ENCODE results near the gene MTX3. TPM values are rescaled to one million over a fixed set of nuclear protein-coding genes. Genes with fewer than 3 reads are reported as not detected.
A peak's percentile ranks its signal among the peaks of the same experiment; 100 is the strongest.

The MTX3 gene
- 18.6 TPM for polyA plus RNA-seq
- long read RNA-seq, donor 1: 0 reads
- long read RNA-seq, donor 2, partial matches to known transcripts: 0 of 3 reads
- long read RNA-seq, donor 2, other reads (novel, unspliced or antisense): 0 of 3 reads
- long read RNA-seq, donor 3, partial matches to known transcripts: 0 of 1 reads
- long read RNA-seq, donor 3, other reads (novel, unspliced or antisense): 0 of 1 reads
- long read RNA-seq, donor 4: 0 reads
- long read RNA-seq, donor 5, full-length matches to known transcripts: 3 of 3 reads
- long read RNA-seq, donor 5, partial matches to known transcripts: 0 of 3 reads
- long read RNA-seq, donor 5, other reads (novel, unspliced or antisense): 0 of 3 reads
- long read RNA-seq, donor 6, partial matches to known transcripts: 0 of 1 reads
- long read RNA-seq, donor 6, other reads (novel, unspliced or antisense): 0 of 1 reads
- long read RNA-seq, donor 7: 0 reads
- long read RNA-seq, donor 8, partial matches to known transcripts: 0 of 2 reads
- long read RNA-seq, donor 8, other reads (novel, unspliced or antisense): 0 of 2 reads
- long read RNA-seq, donor 9, partial matches to known transcripts: 0 of 1 reads
- long read RNA-seq, donor 9, other reads (novel, unspliced or antisense): 0 of 1 reads
- long read RNA-seq, donor 10: 0 reads
- long read RNA-seq, donor 11, partial matches to known transcripts: 0 of 1 reads
- long read RNA-seq, donor 11, other reads (novel, unspliced or antisense): 0 of 1 reads

GRCh38 chr5:79990598-79991507 is at the start of gene MTX3:
MTX3 (minus strand) TSS chr5:79991262; CDS start chr5:79991238, 24 bp downstream.
- H3K27ac ChIP-seq (ENCODE audit: low read length): peak within 1 kb of the TSS; percentile 55
- peak within 1 kb of the TSS; percentile 73 for H3K4me3 ChIP-seq (ENCODE audit: low read length)
- peak; percentile 72 to 86 for DNase-seq
- WGBS (ENCODE audit: insufficient coverage, low lambda C conversion rate): 5% methylated on average over 4 of the region's 50 CpGs
- H3K4me1 ChIP-seq (ENCODE audit: control insufficient read depth, insufficient read depth, low read length): no peaks in the 10 kb centered on the region
- peaks cover 21% of the 10 kb centered on the region for H3K36me3 ChIP-seq (ENCODE audit: control insufficient read depth, insufficient read depth, low read length)
- H3K9me3 ChIP-seq (ENCODE audit: control insufficient read depth, low read depth, low read length): no peaks in the 10 kb centered on the region
- peaks cover 5% of the 10 kb centered on the region for H3K27me3 ChIP-seq (ENCODE audit: control insufficient read depth, insufficient read depth, low read length)

DNA sequence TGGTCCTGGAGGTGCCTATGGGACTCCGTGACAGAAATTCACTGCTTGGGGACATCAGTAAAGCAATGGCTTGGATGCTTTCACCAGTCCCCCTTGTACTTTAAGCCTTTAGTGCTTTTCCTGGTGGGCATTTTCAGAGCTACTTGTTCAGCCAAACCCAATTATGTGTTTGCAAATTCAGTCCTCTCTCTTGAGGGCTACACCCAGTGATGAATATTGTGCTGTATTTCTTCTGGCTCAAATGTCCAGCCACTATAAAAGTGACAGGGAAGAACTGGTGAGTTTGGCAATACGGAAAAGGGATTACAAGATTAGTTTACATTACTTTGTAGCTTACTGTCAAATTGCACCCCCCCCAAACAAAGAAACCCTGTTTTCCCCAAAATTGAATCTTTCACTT is 48.6 kb upstream of the MTX3 start:
- Histone ChIP-seq H3K27me3 (ENCODE audit: control insufficient read depth, insufficient read depth, low read length) (peaks cover 37% of the 10 kb centered on the region), H3K27ac (ENCODE audit: low read length) (no peak overlapping the region), H3K9me3 (ENCODE audit: control insufficient read depth, low read depth, low read length) (no peaks in the 10 kb centered on the region), H3K36me3 (ENCODE audit: control insufficient read depth, insufficient read depth, low read length) (no peaks in the 10 kb centered on the region), H3K4me1 (ENCODE audit: control insufficient read depth, insufficient read depth, low read length) (peaks cover 4% of the 10 kb centered on the region), H3K4me3 (ENCODE audit: low read length) (no peak overlapping the region)
- WGBS (ENCODE audit: insufficient coverage, low lambda C conversion rate): no CpG with 5 or more reads among the region's 2 CpGs
- no peak for DNase-seq

- Histone ChIP-seq H3K27me3 (ENCODE audit: control insufficient read depth, insufficient read depth, low read length) (peaks cover 53% of the 10 kb centered on the region), H3K9me3 (ENCODE audit: control insufficient read depth, low read depth, low read length) (no peaks in the 10 kb centered on the region), H3K4me3 (ENCODE audit: low read length) (no peak overlapping the region), H3K27ac (ENCODE audit: low read length) (no peak overlapping the region), H3K4me1 (ENCODE audit: control insufficient read depth, insufficient read depth, low read length) (peaks cover 4% of the 10 kb centered on the region), H3K36me3 (ENCODE audit: control insufficient read depth, insufficient read depth, low read length) (no peaks in the 10 kb centered on the region)
- WGBS (ENCODE audit: insufficient coverage, low lambda C conversion rate): 90% methylated on average over 2 of the region's 5 CpGs
- DNase-seq: no peak
Observed at GRCh38 chr5:80037366-80037765, 46.3 kb upstream of the MTX3 start.

DNA sequence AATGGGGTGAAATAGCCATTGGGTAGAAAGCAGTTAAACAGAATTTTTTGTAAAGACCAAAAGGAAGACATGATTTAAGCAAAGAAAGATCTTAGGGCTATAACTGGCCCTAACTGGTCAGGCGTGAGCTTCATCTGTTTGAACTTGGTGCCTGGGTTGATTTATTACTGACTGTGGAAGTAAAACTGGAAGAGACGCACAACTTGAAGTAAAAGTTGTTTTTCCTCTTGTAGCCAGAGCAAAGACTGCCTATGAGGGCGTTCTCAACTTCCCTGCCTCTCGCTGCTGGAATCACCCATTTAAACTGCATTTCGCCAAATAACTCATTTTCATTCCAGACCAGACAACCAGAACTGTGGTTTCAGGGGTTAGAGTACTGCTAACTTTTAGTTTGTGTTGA is 45.6 kb upstream of the MTX3 start:
- H3K4me3 ChIP-seq (ENCODE audit: low read length): no peak overlapping the region
- H3K36me3 ChIP-seq (ENCODE audit: control insufficient read depth, insufficient read depth, low read length): no peaks in the 10 kb centered on the region
- DNase-seq: no peak
- no CpG with 5 or more reads among the region's 5 CpGs for WGBS (ENCODE audit: insufficient coverage, low lambda C conversion rate)
- H3K27me3 ChIP-seq (ENCODE audit: control insufficient read depth, insufficient read depth, low read length): peaks cover 53% of the 10 kb centered on the region
- H3K4me1 ChIP-seq (ENCODE audit: control insufficient read depth, insufficient read depth, low read length): peaks cover 4% of the 10 kb centered on the region
- no peak overlapping the region for H3K27ac ChIP-seq (ENCODE audit: low read length)
- H3K9me3 ChIP-seq (ENCODE audit: control insufficient read depth, low read depth, low read length): no peaks in the 10 kb centered on the region

DNA sequence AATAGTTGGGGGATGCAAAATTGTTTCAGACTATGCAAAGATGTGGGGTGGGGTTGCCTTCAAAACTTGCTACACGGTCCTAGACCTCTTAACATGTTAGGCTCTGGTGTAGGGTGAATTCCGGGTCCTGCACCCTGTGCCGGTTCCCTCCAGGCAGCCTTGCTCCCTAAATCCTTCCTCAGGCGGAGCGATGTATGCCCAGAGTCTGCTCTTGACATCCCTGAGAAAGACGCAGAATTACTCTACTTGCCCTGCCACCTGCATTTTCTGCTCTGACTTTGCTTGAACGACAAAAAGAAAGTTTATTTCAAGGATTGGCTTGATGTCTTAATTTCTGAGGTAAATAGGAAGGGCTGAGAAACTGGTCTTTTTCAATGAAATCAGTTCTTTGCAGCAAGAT is 44.8 kb upstream of the MTX3 start:
- peaks cover 53% of the 10 kb centered on the region for H3K27me3 ChIP-seq (ENCODE audit: control insufficient read depth, insufficient read depth, low read length)

GRCh38 chr5:80034962-80035821 is 44.1 kb upstream of the MTX3 start, which contains the start of gene THBS4:
THBS4 (plus strand) TSS chr5:80035348; CDS start chr5:80035538, 190 bp downstream.
- Histone ChIP-seq H3K36me3 (ENCODE audit: control insufficient read depth, insufficient read depth, low read length) (no peaks in the 10 kb centered on the region), H3K9me3 (ENCODE audit: control insufficient read depth, low read depth, low read length) (no peaks in the 10 kb centered on the region), H3K4me3 (ENCODE audit: low read length) (no peak within 1 kb of the TSS), H3K27me3 (ENCODE audit: control insufficient read depth, insufficient read depth, low read length) (peaks cover 49% of the 10 kb centered on the region), H3K4me1 (ENCODE audit: control insufficient read depth, insufficient read depth, low read length) (peaks cover 4% of the 10 kb centered on the region), H3K27ac (ENCODE audit: low read length) (no peak within 1 kb of the TSS)
- peak in 1 of 2 donors; percentile 24 for DNase-seq
- 50% methylated on average over 2 of the region's 76 CpGs for WGBS (ENCODE audit: insufficient coverage, low lambda C conversion rate)

More for the DNA sequence above, 44.8 kb upstream of the MTX3 start:
- no peak overlapping the region for H3K27ac ChIP-seq (ENCODE audit: low read length)
- H3K4me1 ChIP-seq (ENCODE audit: control insufficient read depth, insufficient read depth, low read length): peaks cover 4% of the 10 kb centered on the region
- no peaks in the 10 kb centered on the region for H3K36me3 ChIP-seq (ENCODE audit: control insufficient read depth, insufficient read depth, low read length)
- H3K4me3 ChIP-seq (ENCODE audit: low read length): no peak overlapping the region
- no peak for DNase-seq
- WGBS (ENCODE audit: insufficient coverage, low lambda C conversion rate): no CpG with 5 or more reads among the region's 7 CpGs
- H3K9me3 ChIP-seq (ENCODE audit: control insufficient read depth, low read depth, low read length): no peaks in the 10 kb centered on the region

- peak in 1 of 2 donors; percentile 5 for DNase-seq
- H3K9me3 ChIP-seq (ENCODE audit: control insufficient read depth, low read depth, low read length): no peaks in the 10 kb centered on the region
- H3K27ac ChIP-seq (ENCODE audit: low read length): no peak overlapping the region
- peaks cover 4% of the 10 kb centered on the region for H3K4me1 ChIP-seq (ENCODE audit: control insufficient read depth, insufficient read depth, low read length)
- WGBS (ENCODE audit: insufficient coverage, low lambda C conversion rate): 10% methylated on average over 2 of the region's 8 CpGs
- no peak overlapping the region for H3K4me3 ChIP-seq (ENCODE audit: low read length)
- peaks cover 44% of the 10 kb centered on the region for H3K27me3 ChIP-seq (ENCODE audit: control insufficient read depth, insufficient read depth, low read length)
- no peaks in the 10 kb centered on the region for H3K36me3 ChIP-seq (ENCODE audit: control insufficient read depth, insufficient read depth, low read length)
Observed at GRCh38 chr5:80034559-80034958, 43.5 kb upstream of the MTX3 start.

- Histone ChIP-seq H3K4me1 (ENCODE audit: control insufficient read depth, insufficient read depth, low read length) (peaks cover 4% of the 10 kb centered on the region), H3K9me3 (ENCODE audit: control insufficient read depth, low read depth, low read length) (no peaks in the 10 kb centered on the region), H3K4me3 (ENCODE audit: low read length) (no peak overlapping the region), H3K27ac (ENCODE audit: low read length) (no peak overlapping the region), H3K27me3 (ENCODE audit: control insufficient read depth, insufficient read depth, low read length) (peaks cover 41% of the 10 kb centered on the region), H3K36me3 (ENCODE audit: control insufficient read depth, insufficient read depth, low read length) (no peaks in the 10 kb centered on the region)
- no peak for DNase-seq
Observed at GRCh38 chr5:80033513-80033912, 42.5 kb upstream of the MTX3 start.

DNA sequence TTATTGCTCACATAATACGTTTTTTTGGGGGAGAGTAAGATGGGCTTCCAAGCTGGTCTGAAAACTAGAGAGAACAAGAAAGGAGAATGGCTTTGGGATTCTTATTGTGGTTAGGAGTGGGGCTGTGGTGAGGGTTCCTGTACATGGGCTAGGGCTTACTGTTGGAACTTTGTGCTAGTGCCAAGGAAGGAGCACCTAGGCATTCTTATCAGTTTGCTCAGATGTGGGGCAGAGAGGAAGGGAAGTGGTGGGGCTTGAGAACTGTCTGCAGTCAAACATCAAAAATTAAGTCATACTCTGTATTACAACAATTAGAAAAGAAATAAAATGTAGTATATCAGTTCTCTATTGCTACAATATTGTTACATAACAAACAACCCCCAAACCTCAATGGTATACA is 40.0 kb upstream of the MTX3 start:
- H3K4me1 ChIP-seq (ENCODE audit: control insufficient read depth, insufficient read depth, low read length): peaks cover 4% of the 10 kb centered on the region
- H3K27ac ChIP-seq (ENCODE audit: low read length): no peak overlapping the region
- H3K36me3 ChIP-seq (ENCODE audit: control insufficient read depth, insufficient read depth, low read length): no peaks in the 10 kb centered on the region
- H3K9me3 ChIP-seq (ENCODE audit: control insufficient read depth, low read depth, low read length): no peaks in the 10 kb centered on the region
- whole genome bisulfite sequencing (ENCODE audit: insufficient coverage, low lambda C conversion rate): 100% methylated on average over 1 of the region's 1 CpG
- no peak overlapping the region for H3K4me3 ChIP-seq (ENCODE audit: low read length)
- DNase-seq: no peak
- peaks cover 32% of the 10 kb centered on the region for H3K27me3 ChIP-seq (ENCODE audit: control insufficient read depth, insufficient read depth, low read length)
